GM19438 (cell line): ENCODE measurements around the gene FSTL4.

Experiments
- ATAC-seq: cut with Tn5 transposase; IDR thresholded peaks from one replicate; pipeline ENCODE4 v1.9.1; 2021; ENCODE audit warnings: low read depth; ENCODE audit not compliant: unreplicated experiment

FSTL4 gene

GRCh38 chr5:133309984-133310621 is 302.2 kb downstream of the FSTL4 start:
- ATAC-seq, result no peak

DNA sequence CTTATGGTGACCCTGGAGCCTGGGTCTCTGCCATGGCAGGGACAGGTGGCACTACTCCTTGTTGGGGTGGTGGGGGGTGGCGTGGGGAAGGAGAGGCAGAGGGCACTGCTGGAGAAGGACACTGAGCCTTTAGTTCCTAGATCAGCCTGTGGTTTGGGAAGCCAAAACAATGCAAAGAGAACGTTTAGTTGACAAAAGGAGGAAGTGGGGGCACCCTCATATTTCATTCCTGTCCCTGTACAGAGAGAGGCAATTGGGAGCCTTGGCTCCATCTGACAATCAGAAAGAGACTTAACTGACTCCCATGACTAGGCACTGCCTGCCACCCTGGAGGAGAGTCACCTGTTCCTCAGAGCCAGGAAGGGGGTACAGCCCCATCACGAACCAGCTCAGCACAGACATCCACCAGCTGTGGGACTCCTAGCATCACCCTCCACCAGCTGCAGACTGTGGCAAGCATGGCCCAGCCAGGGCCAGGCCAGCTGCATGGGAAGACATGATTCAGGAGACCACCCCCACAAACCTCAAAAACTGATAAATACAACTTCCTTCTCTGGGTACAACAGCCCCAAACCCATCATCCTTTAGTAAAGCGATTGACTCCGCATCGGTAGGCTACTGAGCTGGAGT is 303.1 kb downstream of the FSTL4 start:
- ATAC-seq, result no peak

DNA sequence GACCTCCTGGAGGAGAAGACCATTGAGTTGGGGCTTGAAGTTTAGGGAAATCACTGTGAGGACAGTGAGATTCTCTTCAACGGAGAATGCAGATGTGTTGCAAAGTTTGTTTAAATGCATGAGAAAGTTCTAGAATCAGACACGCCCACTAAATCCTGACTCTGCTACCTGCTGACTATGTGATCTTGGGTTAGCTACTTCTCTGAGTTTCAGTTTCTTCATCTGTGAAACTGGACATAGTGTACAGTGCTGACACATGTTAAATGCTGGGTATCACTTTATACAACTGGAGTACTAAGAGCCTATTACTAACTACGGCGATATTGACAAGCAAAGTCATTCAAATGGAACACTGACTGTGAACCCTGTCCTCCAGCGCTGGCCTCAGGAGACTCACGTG is 305.1 kb downstream of the FSTL4 start:
- ATAC-seq, result no peak

DNA sequence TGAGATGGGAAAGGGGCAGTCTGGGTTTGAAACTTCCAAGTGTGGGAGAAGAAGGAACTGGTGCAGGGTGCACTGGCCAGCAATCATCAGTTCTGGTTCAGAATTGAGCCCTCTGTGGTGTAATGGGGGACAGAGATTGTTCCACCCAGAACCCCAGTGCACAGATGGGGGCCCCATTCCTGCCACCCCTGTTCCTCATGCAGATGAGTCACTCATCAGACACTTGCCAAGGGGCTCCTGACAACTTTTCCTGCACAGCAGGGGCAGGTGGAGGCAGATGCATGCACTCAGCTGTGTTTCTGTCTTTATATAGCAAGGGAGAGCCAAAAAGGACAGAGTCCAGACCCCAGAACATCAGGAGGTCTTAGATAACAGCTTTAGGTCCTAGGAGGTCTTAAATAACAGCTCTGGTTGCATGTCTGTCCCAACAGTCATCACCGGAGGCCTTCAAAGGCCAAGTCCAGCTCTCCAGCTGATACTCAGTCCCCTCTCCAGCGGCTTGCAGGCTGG is 307.6 kb downstream of the FSTL4 start:
- ATAC-seq, result no peak

DNA sequence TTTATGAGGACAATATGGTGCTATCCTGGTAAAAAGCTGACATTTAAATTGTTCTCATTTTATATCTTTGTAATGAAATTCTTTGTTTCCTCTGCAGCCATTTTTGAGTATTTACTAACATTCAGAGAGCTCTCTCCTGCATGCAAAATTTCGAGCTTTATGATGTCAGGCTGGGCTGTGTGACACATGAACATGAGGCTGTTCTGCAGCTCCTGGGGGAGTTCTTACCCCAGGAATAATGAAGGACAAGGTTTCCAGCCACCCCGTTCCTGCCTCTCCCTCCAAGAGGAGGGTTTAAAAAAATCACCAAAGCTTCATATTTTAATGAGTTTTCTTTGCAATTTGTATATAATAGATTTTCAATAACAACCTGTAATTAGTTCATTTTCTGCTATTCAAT is 308.2 kb downstream of the FSTL4 start:
- no peak for ATAC-seq

GRCh38 chr5:133303298-133303697 is 309.0 kb downstream of the FSTL4 start:
- no peak for ATAC-seq

GRCh38 chr5:133299728-133300127 is 312.6 kb downstream of the FSTL4 start:
- no peak for ATAC-seq

DNA sequence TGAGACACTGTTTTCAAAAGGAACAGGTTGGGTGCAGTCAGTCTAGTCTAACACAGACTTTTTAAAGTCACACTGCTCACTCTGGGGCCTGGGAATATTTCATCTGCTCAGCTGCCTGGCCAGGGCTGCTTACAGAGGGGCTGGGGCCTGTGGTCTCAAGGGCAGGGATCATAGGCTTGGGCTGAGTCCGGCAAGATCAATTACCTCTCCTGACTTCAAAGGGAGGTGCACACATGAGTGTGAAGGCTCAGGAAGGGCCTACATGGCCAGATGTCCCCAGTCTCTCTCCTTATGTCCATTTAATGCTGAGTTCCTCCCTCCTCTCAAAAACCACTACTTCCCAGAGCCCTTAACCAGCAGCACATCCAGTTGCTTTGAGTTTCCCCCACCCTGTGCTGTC is 313.3 kb downstream of the FSTL4 start:
- ATAC-seq, result no peak

- ATAC-seq, result no peak
Observed at GRCh38 chr5:133298447-133298846, 313.9 kb downstream of the FSTL4 start.

- no peak for ATAC-seq
Observed at GRCh38 chr5:133297293-133297692, 315.0 kb downstream of the FSTL4 start.

DNA sequence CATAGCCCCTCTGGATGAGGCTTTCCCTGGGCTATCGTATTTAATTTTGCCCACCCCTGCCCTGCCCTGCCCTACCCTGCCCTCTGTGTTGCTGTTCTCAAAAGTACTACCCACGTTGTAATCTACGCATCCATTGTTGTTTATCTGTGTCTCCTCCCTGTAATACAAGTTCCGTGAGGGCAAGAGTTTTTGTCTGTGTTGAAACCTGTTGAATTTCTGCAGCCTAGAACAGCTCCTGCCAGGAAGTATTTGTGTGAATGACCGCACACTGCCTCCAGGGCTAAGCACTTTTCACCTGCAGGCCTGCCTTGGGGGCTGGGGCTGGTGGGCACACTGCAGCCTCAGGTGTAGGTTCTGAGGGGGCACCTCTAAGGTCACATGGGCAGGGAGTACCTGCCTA is 315.7 kb downstream of the FSTL4 start:
- ATAC-seq, result no peak

DNA sequence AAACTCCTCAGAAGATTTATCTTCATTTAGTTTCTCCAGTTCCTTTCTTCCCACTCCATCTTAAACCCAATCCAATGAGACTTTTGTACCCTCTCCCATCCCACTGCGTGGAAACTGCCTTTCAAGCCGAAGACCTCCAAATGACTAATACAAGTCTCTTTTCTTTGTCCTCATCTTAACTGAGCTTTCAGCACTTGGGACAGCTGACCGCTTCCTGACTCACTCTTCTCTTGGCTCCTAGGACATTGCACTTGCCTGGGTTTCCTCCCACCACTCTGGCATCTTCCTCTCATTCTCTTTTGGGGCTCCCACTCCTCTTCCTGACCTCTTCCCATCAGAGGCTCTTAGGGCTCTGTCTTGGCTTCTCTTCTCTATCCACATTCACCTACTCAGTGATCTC is 316.8 kb downstream of the FSTL4 start:
- ATAC-seq, result no peak

- no peak for ATAC-seq
Observed at GRCh38 chr5:133294380-133294779, 318.0 kb downstream of the FSTL4 start.

- no peak for ATAC-seq
Observed at GRCh38 chr5:133293960-133294359, 318.4 kb downstream of the FSTL4 start.

- ATAC-seq, result no peak
Observed at GRCh38 chr5:133292300-133292699, 320.0 kb downstream of the FSTL4 start.

- ATAC-seq, result no peak
Observed at GRCh38 chr5:133291524-133291923, 320.8 kb downstream of the FSTL4 start.

DNA sequence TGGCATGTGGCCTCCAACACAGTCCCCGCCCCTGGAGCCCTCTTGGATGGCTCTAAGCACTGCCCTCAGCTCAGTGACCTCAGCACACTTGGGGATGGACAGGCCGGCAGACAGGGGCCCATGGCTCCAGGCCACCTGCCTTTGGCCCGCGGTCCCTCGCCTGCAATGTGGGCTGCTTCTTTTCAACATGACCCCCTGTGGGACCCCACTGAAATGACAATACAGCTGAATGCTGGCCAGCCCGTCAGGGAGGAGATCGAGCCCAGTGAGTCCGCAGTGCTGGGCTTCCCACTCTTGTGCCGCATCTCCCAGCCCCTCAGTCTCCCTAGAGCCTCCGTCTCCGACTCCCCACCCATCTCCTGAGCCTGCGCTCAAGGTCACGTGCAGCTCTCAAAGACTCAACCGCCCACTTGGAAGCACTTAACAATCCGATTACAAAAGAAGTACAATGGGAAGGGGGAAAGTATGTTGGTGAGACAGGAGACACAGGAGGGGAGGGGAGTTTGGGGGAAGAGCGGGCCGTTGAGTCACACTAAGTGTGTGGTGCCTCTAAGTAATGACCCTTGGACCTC is 321.6 kb downstream of the FSTL4 start:
- no peak for ATAC-seq

DNA sequence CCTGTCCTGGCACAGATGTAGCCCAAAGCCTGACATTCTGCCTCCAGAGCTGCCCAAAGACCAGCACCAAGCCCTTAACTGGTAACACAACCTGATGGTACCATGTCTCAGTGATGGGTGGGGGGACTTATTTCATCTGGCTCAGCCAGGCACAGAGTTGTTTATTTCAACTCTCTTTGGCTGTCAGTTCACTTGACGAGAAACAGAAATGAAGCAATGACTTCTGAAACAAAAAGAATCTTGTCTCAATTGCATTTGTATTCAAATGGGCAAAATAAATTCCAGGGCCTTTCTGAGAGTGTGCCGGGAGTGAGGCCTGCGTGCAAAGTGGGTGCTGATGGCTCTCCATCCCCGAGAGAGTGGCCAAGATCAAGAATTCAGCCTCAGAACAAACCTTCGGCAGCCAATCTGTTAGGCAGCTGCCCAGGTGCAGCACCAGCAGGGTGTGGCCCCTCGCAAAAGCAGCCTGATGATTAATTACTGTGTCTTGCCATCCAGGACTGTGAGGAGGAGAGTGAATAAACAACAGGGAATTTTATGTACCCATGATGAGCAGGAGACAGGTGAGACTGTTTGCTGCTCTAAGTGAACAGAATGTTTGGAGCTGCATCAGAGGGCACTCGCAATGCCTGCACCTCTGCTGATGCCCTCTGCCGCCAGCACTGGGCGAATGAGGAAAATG is 322.5 kb downstream of the FSTL4 start:
- no peak for ATAC-seq

GRCh38 chr5:133287500-133287899 is 324.8 kb downstream of the FSTL4 start:
- ATAC-seq, result no peak

DNA sequence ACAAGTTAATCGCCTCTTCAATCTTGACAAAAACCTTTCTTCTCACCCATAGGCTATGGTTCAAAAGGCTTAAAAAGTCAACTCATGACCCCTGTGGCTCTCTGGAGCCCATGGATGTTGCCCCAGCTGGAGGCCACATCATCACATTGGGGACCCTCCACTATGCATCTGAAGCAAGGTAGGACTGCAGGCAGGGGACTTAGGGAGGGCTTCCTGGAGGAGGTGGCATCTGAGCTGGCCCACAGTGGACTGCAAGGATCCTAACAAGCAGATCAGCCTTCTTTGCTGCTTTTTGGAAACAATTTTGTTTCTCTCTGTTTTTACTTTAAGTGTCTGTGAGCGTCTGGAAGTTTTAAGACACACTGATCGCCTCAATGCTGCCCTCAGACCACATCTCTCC is 325.9 kb downstream of the FSTL4 start:
- no peak for ATAC-seq

- no peak for ATAC-seq
Observed at GRCh38 chr5:133285583-133286021, 326.7 kb downstream of the FSTL4 start.
